Measurements from ENCODE around the gene ZNF333. TPM values are rescaled to one million over a fixed set of nuclear protein-coding genes. Genes with fewer than 3 reads are reported as not detected.

ZNF333 gene
- polyA plus RNA-seq, 1 donor from 2014 or later: 67.6 TPM

DNA sequence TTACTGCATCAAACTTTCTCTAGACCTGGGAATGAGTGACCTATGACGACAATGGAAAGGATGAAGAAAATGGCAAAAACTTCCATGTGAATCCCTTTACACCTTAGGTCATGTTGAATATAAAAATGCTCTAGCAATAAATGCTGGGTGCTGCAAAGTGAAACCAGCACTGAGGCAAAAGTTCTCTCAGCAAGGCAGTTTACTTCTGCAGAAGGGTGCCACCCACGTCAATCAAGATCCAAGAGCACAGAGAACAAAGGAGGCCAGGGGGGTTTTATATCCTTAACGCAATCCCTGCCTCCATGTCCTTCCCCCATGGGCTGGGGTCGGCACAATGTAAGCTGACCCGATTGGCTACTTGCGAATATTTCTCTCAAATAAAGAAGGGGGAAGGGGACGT, 38.7 kb downstream of the ZNF333 start:
- Histone ChIP-seq H4K20me1 (ENCODE audit: insufficient read depth) (no peaks in the 10 kb centered on the region), H3K4me3 (ENCODE audit: low read length) (no peak overlapping the region), H3K79me2 (replicated peaks; ENCODE audit: insufficient read depth, low read length) (no peaks in the 10 kb centered on the region), H3K9ac (ENCODE audit: low read length) (no peak overlapping the region), H3K4me2 (ENCODE audit: low read length) (no peak overlapping the region), H3K36me3 (ENCODE audit: insufficient read depth, low read length) (no peaks in the 10 kb centered on the region), H3K9me2 (ENCODE audit: insufficient read depth, low read length) (no peaks in the 10 kb centered on the region), H3K27ac (ENCODE audit: low read length) (no peak overlapping the region), H3F3A (ENCODE audit: insufficient read depth, low read length, poor library complexity, severe bottlenecking) (no peaks in the 10 kb centered on the region), H2AFZ (ENCODE audit: low read depth, low read length) (no peak overlapping the region), H3K9me3 (ENCODE audit: low read length) (peaks cover 14% of the 10 kb centered on the region), H3K27me3 (ENCODE audit: insufficient read depth, low read depth, low read length) (no peaks in the 10 kb centered on the region)
- no peak for TF ChIP-seq REST (IDR thresholded peaks at IDR 0.05; ENCODE audit: borderline replicate concordance)
- no peak for TF ChIP-seq SMC3 (conservative IDR thresholded peaks at IDR 0.05; ENCODE audit: poor library complexity)
- no peak for TF ChIP-seq EP300 (conservative IDR thresholded peaks at IDR 0.05; ENCODE audit: poor library complexity, severe bottlenecking)
- TF ChIP-seq RAD21 (conservative IDR thresholded peaks at IDR 0.05): no peak
- TF ChIP-seq CTCF (IDR thresholded peaks at IDR 0.05; ENCODE audit: poor library complexity, severe bottlenecking): no peak
- TF ChIP-seq POLR2AphosphoS5 (IDR thresholded peaks at IDR 0.05): no peak
- no peak for TF ChIP-seq MXI1 (conservative IDR thresholded peaks at IDR 0.05; ENCODE audit: poor library complexity, severe bottlenecking)
- no peak for TF ChIP-seq EZH2 (IDR thresholded peaks at IDR 0.05; ENCODE audit: borderline replicate concordance, insufficient read depth, low read length, poor library complexity, severe bottlenecking)
- TF ChIP-seq TAF1 (IDR thresholded peaks at IDR 0.05; ENCODE audit: low read depth): no peak

DNA sequence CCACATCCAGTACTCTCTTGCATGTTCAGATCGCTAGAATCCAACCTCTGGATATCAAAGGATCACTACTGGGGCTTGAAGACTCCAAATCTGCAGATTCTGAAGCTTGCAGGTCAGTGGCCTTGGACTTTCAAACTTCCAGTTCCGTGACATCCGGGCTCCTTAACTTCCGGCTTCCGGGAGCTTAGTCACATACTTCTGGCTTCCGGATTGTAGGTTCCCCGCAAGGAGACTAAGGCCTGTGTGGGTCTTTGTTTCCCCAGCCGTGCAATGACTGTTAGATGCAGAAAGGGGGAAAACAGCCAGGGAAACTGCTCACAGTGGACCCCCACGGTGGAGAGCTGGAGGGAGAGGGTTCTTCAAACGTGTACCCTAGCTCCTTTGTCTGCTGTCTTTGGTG, 41.4 kb downstream of the ZNF333 start:
- Histone ChIP-seq H3K9me3 (ENCODE audit: low read length) (peaks cover 7% of the 10 kb centered on the region), H3K36me3 (ENCODE audit: insufficient read depth, low read length) (no peaks in the 10 kb centered on the region), H3K4me2 (ENCODE audit: low read length) (no peak overlapping the region), H3K9me2 (ENCODE audit: insufficient read depth, low read length) (no peaks in the 10 kb centered on the region), H4K20me1 (ENCODE audit: insufficient read depth) (no peaks in the 10 kb centered on the region), H3F3A (ENCODE audit: insufficient read depth, low read length, poor library complexity, severe bottlenecking) (no peaks in the 10 kb centered on the region), H3K4me3 (ENCODE audit: low read length) (no peak overlapping the region), H3K9ac (ENCODE audit: low read length) (no peak overlapping the region), H3K27ac (ENCODE audit: low read length) (no peak overlapping the region), H3K27me3 (ENCODE audit: insufficient read depth, low read depth, low read length) (no peaks in the 10 kb centered on the region), H3K79me2 (replicated peaks; ENCODE audit: insufficient read depth, low read length) (no peaks in the 10 kb centered on the region), H2AFZ (ENCODE audit: low read depth, low read length) (no peak overlapping the region)
- TF ChIP-seq REST (IDR thresholded peaks at IDR 0.05; ENCODE audit: borderline replicate concordance) (no peak), SMC3 (conservative IDR thresholded peaks at IDR 0.05; ENCODE audit: poor library complexity) (no peak), POLR2AphosphoS5 (IDR thresholded peaks at IDR 0.05) (no peak), EZH2 (IDR thresholded peaks at IDR 0.05; ENCODE audit: borderline replicate concordance, insufficient read depth, low read length, poor library complexity, severe bottlenecking) (no peak), MXI1 (conservative IDR thresholded peaks at IDR 0.05; ENCODE audit: poor library complexity, severe bottlenecking) (no peak), RAD21 (conservative IDR thresholded peaks at IDR 0.05) (no peak), CTCF (IDR thresholded peaks at IDR 0.05; ENCODE audit: poor library complexity, severe bottlenecking) (no peak), TAF1 (IDR thresholded peaks at IDR 0.05; ENCODE audit: low read depth) (no peak), EP300 (conservative IDR thresholded peaks at IDR 0.05; ENCODE audit: poor library complexity, severe bottlenecking) (no peak)

Measured in neural cell (in vitro differentiated cells).